DMS 273 (cell line): ENCODE data around the gene RACK1.

Experiments used
- DNase-seq: peaks from one replicate; lab custom pipeline; 2025; ENCODE audit not compliant: unreplicated experiment; lab: John Stamatoyannopoulos, UW

Gene RACK1

DNA sequence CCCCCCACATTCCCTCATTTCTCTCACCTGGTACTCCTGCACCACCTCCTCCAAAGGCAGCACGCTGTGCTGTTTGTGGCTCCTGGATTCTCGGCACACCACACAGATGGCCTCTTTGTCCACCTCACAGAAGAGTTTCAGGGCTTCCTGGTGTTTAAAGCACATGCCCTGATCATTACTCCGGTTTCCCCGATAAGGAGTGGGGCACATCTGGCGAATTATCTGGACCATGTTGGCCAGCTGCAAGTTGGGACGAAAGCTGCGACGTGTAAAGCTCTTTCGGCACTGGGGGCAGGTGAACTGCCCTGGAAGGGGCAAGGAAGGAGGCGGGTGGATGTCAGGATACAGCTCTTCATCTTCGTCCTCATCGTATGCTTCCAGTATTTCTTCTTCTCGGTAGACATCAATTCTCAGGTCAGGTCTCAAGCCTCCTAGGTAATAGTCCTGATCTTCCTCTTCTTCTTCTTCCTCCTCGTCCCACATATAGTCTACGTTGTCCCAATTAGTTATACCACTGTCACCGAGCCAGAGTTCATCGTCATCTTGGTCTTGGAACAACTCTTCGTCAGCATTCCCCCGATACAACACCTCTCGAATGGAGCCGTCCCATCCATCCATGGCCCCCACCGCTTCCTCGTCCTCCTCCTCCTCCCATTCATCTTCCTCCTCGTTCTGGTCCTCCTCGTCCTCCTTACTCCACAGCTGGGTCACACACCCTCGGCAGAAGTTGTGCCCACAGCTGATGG lies 16.4 kb upstream of the RACK1 start:
- no peak for DNase-seq

DNA sequence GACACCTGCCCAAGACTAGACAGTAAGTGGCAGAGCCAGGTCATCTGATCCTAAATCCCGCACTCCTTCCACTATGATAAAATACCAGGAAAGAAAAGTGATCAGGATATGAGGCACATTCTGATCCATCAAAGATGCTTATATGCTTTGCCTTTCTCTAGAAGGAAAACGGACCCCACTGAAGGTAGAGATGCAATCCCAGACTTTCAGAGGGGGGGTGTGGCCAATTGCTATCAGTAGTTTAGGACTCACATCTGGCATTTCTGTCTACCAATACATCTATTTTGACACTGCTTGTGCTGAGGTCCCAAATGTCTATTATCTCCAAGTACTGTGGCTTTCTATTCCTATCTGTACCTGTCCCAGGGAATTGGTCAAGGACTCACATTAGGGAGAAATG lies 15.6 kb upstream of the RACK1 start:
- no peak for DNase-seq

DNA sequence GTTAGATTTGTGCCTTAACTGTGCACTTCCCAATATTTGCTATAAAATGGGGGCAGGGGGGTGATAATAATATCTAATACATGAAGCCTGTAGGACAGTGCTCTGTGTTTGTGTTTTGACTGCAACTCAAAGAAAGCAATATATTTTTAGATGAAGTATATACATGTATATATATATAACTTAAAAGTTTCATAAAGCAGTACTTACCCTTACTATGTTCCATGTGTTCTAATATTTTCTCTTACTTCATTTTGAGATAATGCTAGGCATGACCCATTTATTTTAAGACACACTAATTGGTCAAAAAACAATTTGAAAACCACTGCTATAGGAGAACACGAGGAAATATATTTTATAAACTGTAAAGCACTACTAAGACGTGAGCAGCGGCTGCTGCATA lies 14.9 kb upstream of the RACK1 start:
- no peak for DNase-seq

DNA sequence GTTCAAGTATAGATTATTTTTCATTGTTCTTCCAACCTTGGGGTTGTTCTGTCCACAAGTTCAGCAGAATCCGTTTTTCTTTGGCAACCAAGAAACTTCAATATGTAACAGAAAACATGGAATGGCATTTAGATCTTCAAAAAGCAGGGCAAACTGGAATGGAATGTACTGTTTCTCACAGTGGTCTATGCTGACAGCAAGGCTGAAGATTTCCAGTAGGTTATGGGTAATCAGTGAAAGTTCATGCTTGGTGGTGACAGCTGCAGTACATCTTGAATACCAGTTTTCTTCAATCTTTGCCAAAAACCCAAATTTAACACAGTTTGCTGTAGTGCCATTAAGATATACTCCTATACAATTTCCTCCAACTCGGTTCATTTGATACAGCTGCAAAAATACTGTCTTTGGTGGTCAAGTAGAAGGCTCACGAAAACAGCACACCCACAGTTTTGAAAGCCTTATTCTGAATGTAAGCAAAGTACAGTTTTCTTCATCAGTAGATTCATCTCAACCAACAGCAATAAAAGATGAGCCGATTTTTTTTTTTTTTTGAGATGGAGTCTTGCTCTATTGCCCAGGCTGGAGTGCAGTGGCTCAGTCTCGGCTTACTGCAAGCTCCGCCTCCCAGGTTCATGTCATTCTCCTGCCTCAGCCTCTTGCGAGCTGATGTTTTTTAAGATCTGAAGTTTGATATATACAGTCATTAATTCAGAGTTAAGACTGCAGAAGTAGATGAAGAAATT lies 12.3 kb upstream of the RACK1 start:
- DNase-seq, result no peak

DNA sequence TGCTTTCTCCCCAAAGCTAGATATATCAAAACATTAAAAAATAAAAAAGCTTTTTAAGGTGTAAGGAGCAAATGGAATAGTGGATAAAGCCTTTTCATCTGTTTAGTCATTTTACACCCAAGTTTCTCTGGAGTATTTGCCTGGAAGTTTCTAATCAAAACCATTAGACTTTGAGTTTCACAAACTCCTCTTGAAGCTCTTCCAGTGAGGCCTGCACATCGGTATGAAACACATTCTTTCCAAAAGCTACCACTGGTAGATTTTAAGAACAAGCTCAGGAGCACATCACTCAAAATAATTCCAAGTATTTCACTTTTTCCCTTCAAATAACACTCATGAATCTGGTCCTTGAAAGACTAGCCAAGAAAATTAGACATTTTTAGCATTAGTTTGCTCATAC lies 11.6 kb upstream of the RACK1 start:
- DNase-seq, result no peak

DNA sequence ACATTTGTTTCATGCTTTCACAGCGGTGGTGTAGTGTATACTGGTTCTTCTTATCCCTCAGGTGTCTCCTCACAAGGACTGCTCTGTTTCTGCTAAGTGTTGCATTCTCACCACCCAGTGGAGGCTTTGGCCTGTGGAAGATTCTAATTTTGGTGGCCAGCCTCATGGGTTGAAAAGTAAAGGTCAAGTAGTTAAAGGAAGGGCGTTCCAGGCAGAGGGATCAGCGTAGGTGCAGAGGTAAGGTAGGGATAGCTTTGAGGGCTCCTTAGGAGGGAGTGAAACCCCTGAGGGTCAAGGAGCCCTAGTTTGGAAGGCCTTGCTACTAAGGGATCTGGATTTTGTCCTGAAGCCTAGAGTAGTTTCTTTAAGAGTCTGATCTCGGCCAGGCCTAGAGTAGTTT lies 4.6 kb upstream of the RACK1 start:
- DNase-seq, result no peak

DNA sequence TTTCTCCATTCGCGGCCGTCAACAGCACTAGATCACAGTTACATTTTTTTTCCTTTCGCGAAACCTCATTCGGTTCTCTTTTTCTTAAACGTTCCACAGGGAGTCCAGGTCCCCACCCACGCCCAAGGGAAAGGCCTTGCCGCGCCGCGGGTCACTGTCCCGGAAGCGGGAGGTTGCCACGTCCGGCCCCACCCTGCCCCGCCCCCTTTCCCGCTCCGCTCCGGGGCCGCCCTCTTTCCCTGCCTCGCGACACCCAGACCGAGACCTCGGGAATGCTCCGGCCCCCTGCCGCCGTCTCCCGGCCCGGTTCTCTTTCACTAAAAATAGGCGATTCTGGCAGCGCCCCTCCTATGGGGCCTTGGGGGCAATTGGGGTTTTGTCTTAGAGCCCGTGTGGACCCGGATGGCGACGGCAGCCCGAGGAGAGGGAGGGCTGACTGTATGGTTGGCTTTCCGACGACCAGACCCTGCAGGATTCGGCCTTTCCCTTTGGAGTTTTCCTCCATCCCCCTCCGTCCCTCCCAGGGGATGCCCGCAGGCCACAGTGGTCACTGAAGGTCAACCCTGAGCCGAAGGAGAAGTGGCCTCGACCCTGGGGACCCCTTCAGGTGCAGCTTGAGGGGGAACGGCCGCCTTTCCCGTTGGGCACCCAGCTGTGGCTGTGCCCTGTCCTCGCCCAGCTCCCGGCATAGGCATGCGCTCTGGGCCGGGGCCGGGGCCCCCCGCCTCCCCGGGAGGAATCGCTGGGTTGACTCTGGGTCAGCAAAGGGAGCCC lies 2.8 kb upstream of the RACK1 start:
- DNase-seq, result no peak

DNA sequence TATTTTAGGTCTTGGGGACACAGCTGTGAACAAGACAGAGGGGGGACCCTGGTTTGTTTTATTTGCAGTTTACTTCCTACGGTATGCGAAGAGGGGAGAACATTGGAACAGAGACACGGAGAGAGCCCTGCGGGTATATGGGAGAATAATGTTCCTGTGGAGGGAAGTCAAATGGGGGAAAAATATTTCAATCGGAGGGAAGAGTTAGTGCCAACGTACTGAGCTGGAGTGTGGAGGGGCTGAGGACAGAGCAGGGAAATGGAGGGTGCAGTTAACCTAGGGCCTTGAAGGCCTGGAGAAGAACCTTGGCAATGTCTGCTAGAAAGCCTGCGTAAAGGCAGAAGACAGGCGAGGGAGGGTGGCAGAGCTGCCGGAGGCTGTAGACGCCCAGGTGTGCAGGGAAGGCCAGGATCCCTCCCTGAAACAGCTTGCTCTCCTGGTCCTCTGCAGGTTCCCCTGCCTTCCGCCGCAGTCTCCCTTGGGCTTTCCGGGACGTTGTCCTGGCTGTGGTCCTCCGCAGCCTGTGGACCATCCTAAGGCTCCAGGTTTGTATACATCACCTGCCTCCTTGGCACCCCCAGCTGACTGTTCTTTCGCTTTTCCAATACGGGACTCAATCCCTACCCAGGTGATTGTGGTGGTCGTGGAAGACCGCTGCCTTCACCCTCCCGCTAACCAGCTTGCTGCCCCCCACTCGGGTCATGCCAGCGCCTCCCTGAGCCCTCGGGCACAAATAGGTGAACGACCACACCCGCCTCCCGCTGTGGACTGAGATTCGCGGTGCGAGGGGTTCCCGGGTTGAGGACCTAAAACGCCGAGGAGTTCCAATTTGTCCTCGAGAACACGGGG lies 1.9 kb upstream of the RACK1 start:
- DNase-seq, result no peak

DNA sequence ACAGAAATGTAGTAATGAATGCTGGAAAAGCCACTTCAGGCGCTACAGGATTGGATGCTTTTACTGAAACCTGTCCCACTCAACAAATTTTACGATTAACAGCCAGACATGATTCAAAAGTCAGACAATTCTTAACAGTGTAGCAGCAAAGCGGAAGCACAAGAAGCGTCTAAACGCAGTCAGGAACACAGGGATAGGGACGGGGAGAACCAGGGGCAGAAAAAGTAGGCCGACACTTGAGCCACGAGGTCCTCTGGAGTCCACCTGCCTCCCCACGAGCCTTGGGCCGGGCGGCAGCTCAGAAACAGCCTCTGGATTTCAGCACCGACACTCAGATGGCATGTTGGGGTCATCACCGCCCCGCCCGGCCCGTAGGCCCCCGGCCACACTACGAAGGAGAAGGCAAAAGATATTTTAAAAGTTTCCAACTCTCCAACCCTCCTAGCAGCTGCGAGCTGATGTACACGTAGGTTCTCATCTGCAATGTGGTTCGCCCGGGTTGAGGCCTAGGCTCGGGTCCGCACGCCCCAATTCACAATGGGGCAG lies 615 bp downstream of the RACK1 start:
- no peak for DNase-seq

DNA sequence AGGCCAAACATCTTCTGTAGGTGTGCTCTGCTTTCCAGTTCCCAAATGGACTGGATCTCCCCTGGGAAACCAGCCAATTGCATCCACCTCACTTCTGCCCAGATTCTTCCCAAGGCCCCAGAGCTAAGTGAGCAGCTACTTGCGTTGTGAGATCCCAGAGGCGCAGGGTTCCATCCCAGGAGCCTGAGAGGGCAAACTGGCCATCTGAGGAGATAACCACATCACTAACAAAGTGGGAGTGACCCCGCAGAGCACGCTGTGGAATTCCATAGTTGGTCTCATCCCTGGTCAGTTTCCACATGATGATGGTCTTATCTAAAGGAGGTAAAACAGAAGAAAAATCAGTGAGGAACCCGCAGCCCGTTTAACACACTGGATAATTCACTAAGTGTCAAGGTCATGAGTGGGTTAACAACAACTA lies 1.7 kb downstream of the RACK1 start:
- no peak for DNase-seq

DNA sequence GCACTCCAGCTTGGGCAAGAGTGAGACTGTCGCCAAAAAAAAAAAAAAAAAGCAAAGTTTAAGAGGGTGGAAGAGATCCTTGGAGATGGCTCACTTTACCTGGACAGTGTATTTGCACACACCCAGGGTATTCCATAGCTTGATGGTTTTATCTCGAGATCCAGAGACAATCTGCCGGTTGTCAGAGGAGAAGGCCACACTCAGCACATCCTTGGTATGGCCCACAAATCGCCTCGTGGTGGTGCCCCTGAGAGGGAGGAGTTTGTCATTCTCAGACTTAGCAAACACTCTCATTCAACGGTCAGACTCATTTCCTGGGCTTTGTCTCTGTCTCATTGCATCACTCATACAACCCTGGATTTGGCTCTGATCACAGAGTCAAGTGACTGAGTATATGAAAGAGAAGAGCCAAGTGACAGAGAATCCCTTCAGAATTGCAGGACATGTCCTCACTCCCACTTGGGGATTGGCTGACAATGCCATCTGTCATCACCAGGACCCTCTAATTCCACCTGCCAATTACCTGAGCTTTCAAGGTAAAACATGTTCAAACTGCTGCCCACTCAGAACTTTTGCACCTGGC lies 2.2 kb downstream of the RACK1 start:
- DNase-seq, result no peak

DNA sequence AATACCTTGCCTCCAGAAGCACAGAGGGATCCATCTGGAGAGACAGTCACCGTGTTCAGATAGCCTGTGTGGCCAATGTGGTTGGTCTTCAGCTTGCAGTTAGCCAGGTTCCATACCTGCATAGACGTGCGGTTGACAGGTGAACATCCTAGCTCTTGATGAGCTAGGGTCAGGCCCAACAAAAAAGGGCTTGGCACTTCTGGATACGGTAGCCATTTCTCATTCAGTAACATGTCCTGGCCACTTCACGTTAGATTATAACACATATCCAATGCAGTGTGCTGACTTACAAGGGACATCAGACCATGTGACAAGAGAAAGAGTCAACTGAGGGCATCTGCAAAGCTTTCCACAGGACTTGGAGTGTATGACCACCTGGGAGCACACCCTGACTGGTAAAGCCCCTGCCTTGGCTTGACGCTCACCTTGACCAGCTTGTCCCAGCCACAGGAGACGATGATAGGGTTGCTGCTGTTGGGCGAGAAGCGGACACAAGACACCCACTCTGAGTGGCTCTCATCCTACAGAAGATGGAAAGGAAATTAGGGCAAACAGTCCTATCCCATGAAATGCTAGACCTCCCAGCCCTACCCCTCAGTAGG lies 4.5 kb downstream of the RACK1 start:
- DNase-seq, result no peak

DNA sequence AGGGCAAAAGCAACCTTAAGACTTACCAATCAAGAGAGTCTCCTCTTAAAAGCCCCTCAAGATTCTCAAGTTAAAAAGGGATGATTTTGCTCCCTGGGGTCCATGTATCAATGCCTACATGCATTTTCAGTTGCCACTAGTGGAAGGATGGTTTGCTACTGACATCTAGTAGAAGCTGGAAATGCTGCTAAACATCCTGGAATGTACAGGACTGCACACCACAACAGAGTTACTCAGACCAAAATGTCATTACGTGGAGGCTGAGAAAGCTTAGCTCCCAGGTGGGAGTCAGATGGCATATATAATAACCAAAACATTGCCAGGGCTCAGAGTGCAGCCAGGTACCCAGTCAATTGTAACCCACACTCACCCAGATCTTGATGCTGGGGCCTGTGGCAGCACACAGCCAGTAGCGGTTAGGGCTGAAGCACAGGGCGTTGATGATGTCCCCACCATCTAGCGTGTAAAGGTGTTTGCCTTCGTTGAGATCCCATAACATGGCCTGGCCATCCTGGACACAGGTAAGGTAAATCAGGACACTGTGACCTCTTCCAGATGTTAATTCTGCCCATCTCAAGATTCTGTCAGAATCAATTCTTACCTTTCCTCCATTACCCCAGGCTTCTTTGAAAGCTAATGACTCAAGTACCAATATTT lies 5.8 kb downstream of the RACK1 start:
- DNase-seq, result no peak

DNA sequence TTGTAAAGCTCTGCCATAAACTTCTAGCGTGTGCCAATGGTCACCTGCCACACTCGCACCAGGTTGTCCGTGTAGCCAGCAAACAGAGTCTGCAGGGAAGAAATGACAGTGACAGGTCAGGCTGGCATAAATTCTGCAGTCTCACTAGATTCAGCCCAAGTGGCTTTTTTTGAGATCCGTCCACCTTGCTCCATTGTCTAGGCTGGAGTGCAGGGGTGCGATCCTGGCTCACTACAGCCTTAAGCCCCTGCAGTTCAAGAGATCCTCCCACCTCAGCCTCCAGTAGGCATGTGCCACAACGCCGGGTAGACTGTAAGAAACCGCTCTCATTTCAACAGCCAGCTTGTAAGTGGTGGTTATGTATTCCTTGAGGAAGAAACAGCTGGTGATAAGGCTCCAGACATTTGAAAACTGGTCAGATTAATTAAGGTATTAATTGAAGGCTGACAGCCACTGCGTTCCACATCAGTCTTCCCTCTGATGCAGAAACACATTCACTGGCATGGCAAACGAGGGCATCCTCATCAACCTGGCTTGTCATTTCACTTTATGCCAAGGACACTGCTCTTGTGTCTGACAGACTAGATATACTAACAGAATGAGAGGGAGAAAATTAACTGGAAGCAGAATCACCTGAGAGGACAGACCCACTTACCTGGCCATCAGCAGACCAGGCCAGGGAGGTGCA lies 6.6 kb downstream of the RACK1 start:
- DNase-seq, result no peak

DNA sequence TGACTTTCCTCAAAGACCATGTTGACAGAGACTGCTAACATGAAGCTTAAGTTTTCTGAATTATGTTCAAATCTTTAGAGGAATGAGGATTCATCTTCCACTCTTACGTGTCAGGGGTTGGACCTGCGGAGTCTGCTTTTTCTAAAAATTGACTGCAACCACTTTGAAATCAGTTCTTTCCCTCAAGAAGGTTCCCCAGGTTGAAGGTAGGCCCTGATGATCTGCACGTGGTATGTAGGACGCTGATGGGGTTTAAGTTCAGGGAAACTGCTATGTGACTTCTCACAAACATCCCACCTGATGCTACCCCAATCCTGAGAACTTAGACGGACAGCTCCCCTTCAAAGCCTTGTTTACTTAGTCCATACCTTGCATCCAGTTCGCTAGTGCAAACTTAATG lies 7.2 kb downstream of the RACK1 start:
- no peak for DNase-seq

DNA sequence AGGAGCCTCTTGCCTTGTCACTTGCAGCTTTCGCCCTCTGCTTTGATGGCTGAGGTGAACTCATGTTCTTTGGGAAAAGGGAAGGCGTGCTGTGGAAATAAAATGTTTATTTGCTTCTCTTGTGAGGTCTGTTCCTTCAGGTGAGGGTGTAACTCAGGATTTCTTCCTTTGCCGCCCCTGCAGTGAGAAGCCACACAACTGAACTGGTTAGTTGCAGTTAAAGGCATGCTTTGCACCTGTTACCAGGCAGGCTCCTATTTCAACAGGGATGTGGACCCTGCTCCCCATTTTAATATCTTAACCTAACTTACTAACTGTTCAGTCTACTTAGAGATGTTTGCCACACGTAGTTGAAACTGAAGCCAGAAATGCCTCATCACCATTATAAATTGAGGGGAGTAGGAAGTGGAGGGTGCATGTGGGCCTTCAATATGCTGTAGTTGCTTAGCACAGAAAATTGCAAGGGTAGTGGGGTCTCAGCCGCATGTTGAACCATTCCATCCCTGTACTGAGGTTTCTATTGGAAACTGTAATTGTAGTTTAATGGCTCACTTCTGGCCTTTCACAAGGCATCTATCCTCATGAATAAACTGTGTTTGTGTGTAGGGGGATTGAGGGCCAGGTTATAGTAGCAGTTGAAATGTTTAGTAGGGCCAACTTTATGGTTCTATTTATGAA lies 7.9 kb downstream of the RACK1 start:
- no peak for DNase-seq

DNA sequence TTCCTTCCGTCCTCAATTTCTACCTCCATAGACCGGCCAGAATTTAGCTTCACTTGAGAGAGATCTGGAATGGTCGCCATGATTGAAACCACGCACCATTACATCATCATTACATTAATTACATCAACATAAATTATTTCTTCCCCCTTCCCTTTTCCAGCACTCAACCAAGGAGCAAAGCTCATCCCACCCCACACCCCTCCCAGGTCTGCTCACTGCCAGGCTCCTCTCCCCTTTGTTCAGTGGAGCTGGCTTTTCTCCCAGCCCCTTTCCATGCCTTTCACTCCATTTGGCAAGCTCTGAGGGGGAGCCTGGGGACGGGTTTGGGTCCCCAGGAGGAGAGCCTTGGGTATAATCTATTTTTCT lies 8.4 kb downstream of the RACK1 start:
- no peak for DNase-seq
